RWPE1 (cell line): ENCODE measurements around the gene GTF3C5.
"Not testable (repeated sequence)": the region's sequence is repeated elsewhere in the genome, so short reads cannot be mapped to it uniquely, and the experiment has no call there.

Experiments used
- CTCF ChIA-PET: fragments of 350-600 bp; sonication (Branson Sonifier 250); formaldehyde crosslinking; extraction: SDS; loops from one replicate; lab custom pipeline; 2021; lab: Yijun Ruan, JAX
- POLR2A ChIA-PET: fragments of 400-600 bp; formaldehyde crosslinking; extraction: SDS; loops from one replicate; lab custom pipeline; 2020; ENCODE audit warnings: antibody characterized with exemption; ENCODE audit not compliant: low non-redundant PET; lab: Yijun Ruan, JAX
- DNase-seq: peaks from one replicate; pipeline ENCODE4 v3.0.0; 2012; ENCODE audit warnings: low spot score
- H3K27ac ChIP-seq: fragments of 450-650 bp; 2 replicates; pipeline ENCODE4 v1.5.1; 2017
- TF ChIP-seq, protein P1 (sequence below): fragments of 450-650 bp; conservative IDR thresholded peaks from 2 replicates; pipeline ENCODE4 v1.5.1; 2017; ENCODE audit warnings: low read depth, mild to moderate bottlenecking

Gene GTF3C5

GRCh38 chr9:133032171-133032570 lies 1.4 kb downstream of the GTF3C5 start:
- ChIA-PET CTCF (interaction anchor here (1.0 to 2.5 kb wide), 3 partner anchors 10 to 112 kb away, joined by 3 to 12 read pairs (median 11); no protein-coding TSS in a partner anchor), POLR2A (no interaction called here)
- TF ChIP-seq, protein P1, sequence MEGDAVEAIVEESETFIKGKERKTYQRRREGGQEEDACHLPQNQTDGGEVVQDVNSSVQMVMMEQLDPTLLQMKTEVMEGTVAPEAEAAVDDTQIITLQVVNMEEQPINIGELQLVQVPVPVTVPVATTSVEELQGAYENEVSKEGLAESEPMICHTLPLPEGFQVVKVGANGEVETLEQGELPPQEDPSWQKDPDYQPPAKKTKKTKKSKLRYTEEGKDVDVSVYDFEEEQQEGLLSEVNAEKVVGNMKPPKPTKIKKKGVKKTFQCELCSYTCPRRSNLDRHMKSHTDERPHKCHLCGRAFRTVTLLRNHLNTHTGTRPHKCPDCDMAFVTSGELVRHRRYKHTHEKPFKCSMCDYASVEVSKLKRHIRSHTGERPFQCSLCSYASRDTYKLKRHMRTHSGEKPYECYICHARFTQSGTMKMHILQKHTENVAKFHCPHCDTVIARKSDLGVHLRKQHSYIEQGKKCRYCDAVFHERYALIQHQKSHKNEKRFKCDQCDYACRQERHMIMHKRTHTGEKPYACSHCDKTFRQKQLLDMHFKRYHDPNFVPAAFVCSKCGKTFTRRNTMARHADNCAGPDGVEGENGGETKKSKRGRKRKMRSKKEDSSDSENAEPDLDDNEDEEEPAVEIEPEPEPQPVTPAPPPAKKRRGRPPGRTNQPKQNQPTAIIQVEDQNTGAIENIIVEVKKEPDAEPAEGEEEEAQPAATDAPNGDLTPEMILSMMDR = no peak

DNA sequence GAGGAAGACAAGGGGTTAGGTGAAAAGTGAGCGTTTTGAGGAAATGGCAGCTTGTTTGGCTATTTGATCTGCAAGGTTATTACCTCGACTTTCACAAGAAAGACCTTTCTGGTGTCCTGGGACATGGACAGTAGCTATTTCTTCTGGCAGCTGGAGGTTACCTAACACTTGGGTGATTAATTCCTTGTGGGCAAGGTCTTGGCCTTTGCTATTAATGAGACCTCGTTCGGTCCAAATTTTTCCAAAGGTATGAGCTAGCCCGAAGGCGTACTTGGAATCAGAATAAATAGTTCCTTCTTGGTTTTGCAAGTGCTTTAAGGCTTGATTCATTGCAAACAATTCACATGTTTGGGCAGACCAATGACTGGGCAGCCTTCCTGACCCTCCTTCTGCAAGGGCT lies 4.9 kb downstream of the GTF3C5 start:
- no peak overlapping the region for H3K27ac ChIP-seq
- TF ChIP-seq, protein P1 = no peak
- CTCF ChIA-PET = interaction anchor here (0.6 to 0.9 kb wide), 3 partner anchors 13 to 125 kb away, joined by 3 to 4 read pairs (median 3); no protein-coding TSS in a partner anchor
- no peak for DNase-seq
- POLR2A ChIA-PET = no interaction called here

More at GRCh38 chr9:133032171-133032570, 1.4 kb downstream of the GTF3C5 start:
- DNase-seq = no peak
- H3K27ac ChIP-seq = no peak overlapping the region

GRCh38 chr9:133037775-133038515 lies 7.1 kb downstream of the GTF3C5 start:
- no peak overlapping the region for H3K27ac ChIP-seq
- DNase-seq = no peak
- TF ChIP-seq, protein P1 = no peak
- ChIA-PET POLR2A (interaction anchor here (0.7 kb wide), 1 partner anchor 23 kb away, joined by 9 read pairs; no protein-coding TSS in a partner anchor), CTCF (interaction anchor here (0.7 kb wide), 2 partner anchors 11 to 61 kb away, joined by 4 read pairs; no protein-coding TSS in a partner anchor)

DNA sequence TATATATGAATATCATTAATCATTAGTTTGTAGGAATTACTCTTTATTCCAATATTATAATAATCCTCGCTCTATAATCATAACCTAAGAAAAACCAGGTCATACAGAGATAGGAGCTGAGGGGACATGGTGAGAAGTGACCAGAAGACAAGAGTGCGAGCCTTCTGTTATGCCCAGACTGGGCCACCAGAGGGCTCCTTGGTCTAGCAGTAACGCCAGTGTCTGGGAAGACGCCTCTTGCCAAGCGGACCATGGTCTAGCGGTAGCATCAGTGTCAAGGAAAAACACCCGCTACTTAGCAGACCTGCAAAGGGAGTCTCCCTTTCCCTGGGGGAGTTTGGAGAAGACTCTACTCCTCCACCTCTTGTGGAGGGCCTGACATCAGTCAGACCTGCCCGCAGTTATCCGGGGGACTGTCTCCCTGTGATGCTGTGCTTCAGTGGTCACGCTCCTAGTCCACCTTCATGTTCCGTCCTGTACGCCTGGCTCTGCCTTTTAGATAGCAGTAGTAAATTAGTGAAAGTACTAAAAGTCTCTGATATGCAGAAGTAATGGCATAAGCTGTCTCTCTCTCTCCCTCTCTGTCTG lies 10.2 kb downstream of the GTF3C5 start:
- POLR2A ChIA-PET = interaction anchor here (0.7 kb wide), 1 partner anchor 90 kb away, joined by 4 read pairs; no protein-coding TSS in a partner anchor
- DNase-seq, H3K27ac ChIP-seq: not testable (repeated sequence)
- TF ChIP-seq, protein P1 = peak; percentile 92
- CTCF ChIA-PET = interaction anchor here (0.6 to 2.5 kb wide), 8 partner anchors 10 to 1852 kb away, joined by 3 to 13 read pairs (median 4); partner anchors contain the start of gene GTF3C5

DNA sequence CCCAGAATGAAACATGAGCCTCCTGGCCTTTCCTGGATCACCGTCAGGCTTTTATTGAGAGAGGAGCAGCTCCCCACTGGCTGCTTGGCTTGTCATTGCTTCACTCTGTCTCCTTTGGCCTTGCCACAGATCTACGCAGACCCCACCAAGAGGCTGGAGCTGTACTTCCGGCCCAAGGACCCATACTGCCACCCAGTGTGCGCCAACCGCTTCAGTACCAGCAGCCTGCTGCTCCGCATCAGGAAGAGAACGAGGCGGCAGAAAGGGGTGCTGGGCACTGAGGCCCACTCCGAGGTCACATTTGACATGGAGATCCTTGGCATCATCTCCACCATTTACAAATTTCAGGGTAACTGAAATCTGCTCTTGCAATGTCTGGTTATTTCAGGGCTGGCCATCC lies 11.2 kb downstream of the GTF3C5 start:
- TF ChIP-seq, protein P1 = no peak
- CTCF ChIA-PET = interaction anchor here (0.6 to 2.1 kb wide), 6 partner anchors 11 to 108 kb away, joined by 3 to 13 read pairs (median 4); partner anchors contain the start of gene GTF3C5
- POLR2A ChIA-PET = no interaction called here
- H3K27ac ChIP-seq = peak overlapping the region; percentile 5
- no peak for DNase-seq

DNA sequence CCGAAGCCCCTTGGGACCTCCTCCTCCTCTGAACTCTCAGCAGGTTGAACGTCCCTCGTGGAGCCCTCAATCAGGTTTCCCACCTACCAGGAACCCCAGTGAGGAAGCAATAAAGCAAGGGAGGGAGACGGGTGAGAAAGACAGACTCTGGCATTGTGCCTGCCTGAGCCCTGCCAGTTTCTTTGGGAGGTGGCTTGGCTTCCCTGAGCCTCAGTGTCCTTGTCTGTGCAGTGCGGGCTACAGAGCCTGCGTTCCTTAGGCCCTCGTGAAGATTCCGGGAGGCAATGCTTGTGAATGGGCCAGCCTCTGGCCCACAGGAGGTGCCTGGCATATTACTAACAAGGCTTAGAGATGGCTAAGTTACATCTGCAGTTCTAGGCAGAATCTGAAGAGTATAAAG lies 11.9 kb downstream of the GTF3C5 start:
- peak overlapping the region; percentile 5 for H3K27ac ChIP-seq
- ChIA-PET POLR2A (no interaction called here), CTCF (interaction anchor here (0.6 to 1.8 kb wide), 5 partner anchors 10 to 631 kb away, joined by 3 to 5 read pairs (median 3); no protein-coding TSS in a partner anchor)
- DNase-seq = no peak
- TF ChIP-seq, protein P1 = no peak
